CD1c-positive myeloid dendritic cell (primary cell): ENCODE data around the gene RNF40.

ENCODE experiments used
- DNase-seq: peaks from one replicate; pipeline ENCODE4 v3.0.0-alpha.2; 2016; ENCODE audit errors: extremely low spot score

The RNF40 gene

GRCh38 chr16:30740364-30741251, 21.5 kb upstream of the RNF40 start:
- no peak for DNase-seq

- DNase-seq = no peak
Measured at GRCh38 chr16:30741461-30741914, 20.6 kb upstream of the RNF40 start.

GRCh38 chr16:30743716-30744115, 18.4 kb upstream of the RNF40 start:
- no peak for DNase-seq

GRCh38 chr16:30744183-30744582, 17.9 kb upstream of the RNF40 start:
- DNase-seq = no peak

- DNase-seq = no peak
Measured at GRCh38 chr16:30745082-30745481, 17.0 kb upstream of the RNF40 start.

GRCh38 chr16:30746638-30747175, 15.4 kb upstream of the RNF40 start:
- DNase-seq = peak; percentile 59

- no peak for DNase-seq
Measured at GRCh38 chr16:30747331-30747730, 14.8 kb upstream of the RNF40 start.

GRCh38 chr16:30747799-30748633, 14.1 kb upstream of the RNF40 start, which contains the start of gene PHKG2:
PHKG2 (plus strand) TSS chr16:30748425; CDS start chr16:30748821, 396 bp downstream.
- DNase-seq = peak; percentile 99

- no peak for DNase-seq
Measured at GRCh38 chr16:30748634-30749445, 13.3 kb upstream of the RNF40 start.

GRCh38 chr16:30750201-30750600, 11.9 kb upstream of the RNF40 start:
- no peak for DNase-seq

GRCh38 chr16:30750876-30751465, 11.2 kb upstream of the RNF40 start:
- DNase-seq = no peak

GRCh38 chr16:30753596-30753995, 8.5 kb upstream of the RNF40 start:
- no peak for DNase-seq

GRCh38 chr16:30755955-30756780, 6.0 kb upstream of the RNF40 start:
- no peak for DNase-seq

GRCh38 chr16:30756781-30757100, 5.4 kb upstream of the RNF40 start:
- DNase-seq = no peak

GRCh38 chr16:30757316-30757715, 4.8 kb upstream of the RNF40 start:
- DNase-seq = no peak

GRCh38 chr16:30758988-30759491, 3.1 kb upstream of the RNF40 start:
- peak; percentile 48 for DNase-seq

- peak; percentile 30 for DNase-seq
Measured at GRCh38 chr16:30760001-30760559, 2.0 kb upstream of the RNF40 start.

- DNase-seq = no peak
Measured at GRCh38 chr16:30760577-30761426, 1.3 kb upstream of the RNF40 start.

GRCh38 chr16:30761427-30761927, 645 bp upstream of the RNF40 start:
- DNase-seq = no peak
